ENCODE measurements around the gene LEMD3. TPM values are rescaled to one million over a fixed set of nuclear protein-coding genes. Genes with fewer than 3 reads are reported as not detected.
A peak's percentile ranks its signal among the peaks of the same experiment; 100 is the strongest.

LEMD3 gene
- total RNA-seq, 1 donor from 2014 or later: 20.9 TPM

- TF ChIP-seq EZH2 (IDR thresholded peaks at IDR 0.05; ENCODE audit: insufficient read depth, low read length) (no peak), CTCF (IDR thresholded peaks at IDR 0.05; ENCODE audit: insufficient read depth, low read depth, low read length) (no peak)
- H3K36me3 ChIP-seq (ENCODE audit: insufficient read depth, low read length): no peaks in the 10 kb centered on the region
- Mint-ChIP-seq H3K27ac (ENCODE audit: unreplicated experiment) (peak overlapping the region; percentile 93), H3K27me3 (ENCODE audit: low read depth, unreplicated experiment) (no peaks in the 10 kb centered on the region), H3K4me3 (ENCODE audit: unreplicated experiment) (peak overlapping the region; percentile 99), H3K9me3 (ENCODE audit: unreplicated experiment) (no peaks in the 10 kb centered on the region), H3K4me1 (ENCODE audit: low read depth, unreplicated experiment) (peaks cover 14% of the 10 kb centered on the region), H3K36me3 (ENCODE audit: low read depth, unreplicated experiment) (no peaks in the 10 kb centered on the region)
- H3K9ac ChIP-seq (ENCODE audit: low read length): peak overlapping the region; percentile 98
- peak overlapping the region; percentile 73 for H3K4me3 ChIP-seq (ENCODE audit: insufficient read depth, low read depth, low read length)
- DNase-seq (ENCODE audit: low read depth): no peak
- H3K9me3 ChIP-seq (ENCODE audit: insufficient read depth, low read depth, low read length): no peaks in the 10 kb centered on the region
- H3K4me1 ChIP-seq (ENCODE audit: insufficient read depth, low read length): peaks cover 8% of the 10 kb centered on the region
- peaks cover 36% of the 10 kb centered on the region for H4K20me1 ChIP-seq (ENCODE audit: insufficient read depth, low read length)
- H3K79me2 ChIP-seq (ENCODE audit: insufficient read depth, low read length): peaks cover 51% of the 10 kb centered on the region
- no peak for FAIRE-seq
- H3K27me3 ChIP-seq (ENCODE audit: insufficient read depth, low read length): no peaks in the 10 kb centered on the region
- H3K27ac ChIP-seq (ENCODE audit: low read depth, low read length): peak overlapping the region; percentile 91
- H3K4me2 ChIP-seq (ENCODE audit: low read length): peak overlapping the region; percentile 93
- H2AFZ ChIP-seq (ENCODE audit: low read depth, low read length): peak overlapping the region; percentile 97
Measured at GRCh38 chr12:65168681-65169319, 583 bp upstream of the LEMD3 start.

DNA sequence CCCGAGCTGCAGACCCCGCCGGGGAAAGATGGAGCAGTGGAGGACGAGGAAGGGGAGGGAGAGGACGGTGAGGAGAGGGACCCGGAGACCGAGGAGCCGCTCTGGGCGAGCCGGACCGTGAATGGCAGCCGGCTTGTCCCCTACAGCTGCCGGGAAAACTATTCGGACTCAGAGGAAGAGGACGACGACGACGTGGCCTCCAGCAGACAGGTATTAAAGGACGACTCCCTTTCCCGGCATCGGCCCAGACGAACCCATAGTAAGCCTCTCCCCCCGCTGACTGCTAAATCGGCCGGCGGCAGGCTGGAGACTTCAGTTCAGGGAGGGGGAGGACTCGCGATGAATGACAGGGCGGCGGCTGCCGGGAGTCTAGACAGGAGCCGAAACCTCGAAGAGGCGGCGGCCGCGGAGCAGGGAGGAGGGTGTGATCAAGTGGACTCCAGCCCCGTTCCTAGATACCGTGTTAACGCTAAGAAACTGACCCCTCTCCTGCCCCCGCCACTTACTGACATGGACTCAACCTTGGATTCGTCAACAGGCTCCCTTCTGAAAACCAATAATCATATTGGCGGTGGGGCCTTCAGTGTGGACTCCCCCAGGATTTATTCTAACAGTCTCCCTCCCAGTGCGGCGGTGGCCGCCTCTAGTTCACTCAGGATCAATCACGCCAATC is 962 bp downstream of the LEMD3 start:
- Histone ChIP-seq H3K27me3 (ENCODE audit: insufficient read depth, low read length) (no peaks in the 10 kb centered on the region), H4K20me1 (ENCODE audit: insufficient read depth, low read length) (peaks cover 49% of the 10 kb centered on the region), H3K4me1 (ENCODE audit: insufficient read depth, low read length) (peaks cover 8% of the 10 kb centered on the region), H3K36me3 (ENCODE audit: insufficient read depth, low read length) (peaks cover under 1% of the 10 kb centered on the region), H3K9me3 (ENCODE audit: insufficient read depth, low read depth, low read length) (no peaks in the 10 kb centered on the region), H3K9ac (ENCODE audit: low read length) (peak overlapping the region; percentile 98), H3K4me2 (ENCODE audit: low read length) (peak overlapping the region; percentile 93), H3K4me3 (ENCODE audit: insufficient read depth, low read depth, low read length) (peak overlapping the region; percentile 73), H3K79me2 (ENCODE audit: insufficient read depth, low read length) (peaks cover 66% of the 10 kb centered on the region), H2AFZ (ENCODE audit: low read depth, low read length) (peak overlapping the region; percentile 97), H3K27ac (ENCODE audit: low read depth, low read length) (peak overlapping the region; percentile 91)
- H3K4me1 Mint-ChIP-seq (ENCODE audit: low read depth, unreplicated experiment): peaks cover 14% of the 10 kb centered on the region
- H3K27ac Mint-ChIP-seq (ENCODE audit: unreplicated experiment): peak overlapping the region; percentile 85
- TF ChIP-seq EZH2 (IDR thresholded peaks at IDR 0.05; ENCODE audit: insufficient read depth, low read length) (no peak), CTCF (IDR thresholded peaks at IDR 0.05; ENCODE audit: insufficient read depth, low read depth, low read length) (no peak)
- DNase-seq (ENCODE audit: low read depth) (peak; percentile 50), FAIRE-seq (no peak)
- no peaks in the 10 kb centered on the region for H3K36me3 Mint-ChIP-seq (ENCODE audit: low read depth, unreplicated experiment)
- peak overlapping the region; percentile 99 for H3K4me3 Mint-ChIP-seq (ENCODE audit: unreplicated experiment)
- no peaks in the 10 kb centered on the region for H3K9me3 Mint-ChIP-seq (ENCODE audit: unreplicated experiment)
- H3K27me3 Mint-ChIP-seq (ENCODE audit: low read depth, unreplicated experiment): no peaks in the 10 kb centered on the region

DNA sequence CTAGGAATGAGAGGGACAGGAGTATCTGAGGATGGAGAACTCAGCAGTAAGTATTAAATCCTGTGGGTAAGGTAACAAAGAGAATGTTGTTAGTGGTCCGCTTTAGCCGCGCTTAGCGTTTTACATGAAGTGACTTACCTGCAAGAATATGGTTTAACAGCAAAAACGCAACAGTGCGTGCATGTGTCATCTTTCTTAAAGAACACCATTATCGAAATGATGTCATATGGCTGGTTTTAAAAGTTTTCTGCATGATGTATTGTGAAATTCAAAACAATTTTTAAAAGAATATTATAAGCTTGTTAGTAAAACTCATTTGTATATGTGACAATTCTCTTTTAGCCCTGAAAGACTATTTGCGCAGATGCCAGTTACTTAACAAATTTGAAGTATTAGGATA is 1.7 kb downstream of the LEMD3 start:
- Histone ChIP-seq H3K27me3 (ENCODE audit: insufficient read depth, low read length) (no peaks in the 10 kb centered on the region), H3K4me2 (ENCODE audit: low read length) (peak overlapping the region; percentile 93), H3K36me3 (ENCODE audit: insufficient read depth, low read length) (peaks cover 6% of the 10 kb centered on the region), H4K20me1 (ENCODE audit: insufficient read depth, low read length) (peaks cover 56% of the 10 kb centered on the region), H2AFZ (ENCODE audit: low read depth, low read length) (no peak overlapping the region), H3K9ac (ENCODE audit: low read length) (peak overlapping the region; percentile 98), H3K27ac (ENCODE audit: low read depth, low read length) (no peak overlapping the region), H3K4me1 (ENCODE audit: insufficient read depth, low read length) (peaks cover 8% of the 10 kb centered on the region), H3K9me3 (ENCODE audit: insufficient read depth, low read depth, low read length) (no peaks in the 10 kb centered on the region), H3K4me3 (ENCODE audit: insufficient read depth, low read depth, low read length) (peak overlapping the region; percentile 73), H3K79me2 (ENCODE audit: insufficient read depth, low read length) (peaks cover 73% of the 10 kb centered on the region)
- Mint-ChIP-seq H3K27me3 (ENCODE audit: low read depth, unreplicated experiment) (no peaks in the 10 kb centered on the region), H3K4me3 (ENCODE audit: unreplicated experiment) (peak overlapping the region; percentile 99), H3K9me3 (ENCODE audit: unreplicated experiment) (no peaks in the 10 kb centered on the region), H3K27ac (ENCODE audit: unreplicated experiment) (peak overlapping the region; percentile 85), H3K4me1 (ENCODE audit: low read depth, unreplicated experiment) (peaks cover 14% of the 10 kb centered on the region), H3K36me3 (ENCODE audit: low read depth, unreplicated experiment) (no peaks in the 10 kb centered on the region)
- no peak for FAIRE-seq
- TF ChIP-seq CTCF (IDR thresholded peaks at IDR 0.05; ENCODE audit: insufficient read depth, low read depth, low read length) (no peak), EZH2 (IDR thresholded peaks at IDR 0.05; ENCODE audit: insufficient read depth, low read length) (no peak)
- DNase-seq (ENCODE audit: low read depth): no peak
